ENCODE measurements around the gene MAST4. TPM values are rescaled to one million over a fixed set of nuclear protein-coding genes. Genes with fewer than 3 reads are reported as not detected.

The MAST4 gene
- total RNA-seq, 1 donor from 2014 or later: 56.9 TPM

DNA sequence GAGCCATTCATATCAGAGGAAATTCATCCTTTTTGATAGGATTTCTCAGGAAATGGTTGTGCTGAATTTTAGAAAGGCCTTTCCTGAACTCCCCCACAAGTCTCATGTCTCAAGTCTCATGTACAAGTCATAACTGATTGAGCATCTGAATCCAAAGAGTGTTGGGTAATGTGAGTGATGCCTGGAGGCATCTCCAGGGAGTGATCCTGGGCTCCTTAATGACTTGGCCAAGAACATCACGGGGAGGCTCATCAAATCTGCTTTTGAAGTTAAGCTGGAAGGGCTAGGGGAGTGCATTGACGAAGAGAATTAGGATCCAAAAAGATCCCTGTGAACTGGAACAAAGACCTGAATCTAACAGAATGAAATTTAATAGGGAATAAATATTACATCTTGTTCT lies 79.2 kb downstream of the MAST4 start:
- Histone ChIP-seq H3K4me1 (no peaks in the 10 kb centered on the region), H3K27ac (no peak overlapping the region), H3K27me3 (ENCODE audit: low read depth) (no peaks in the 10 kb centered on the region), H3K9me3 (no peaks in the 10 kb centered on the region), H3K4me3 (no peak overlapping the region), H3K36me3 (no peaks in the 10 kb centered on the region)
- DNase-seq: no peak
- no peak for ATAC-seq
- intact Hi-C loops (cut with DNase I): no loop called here
- TF ChIP-seq, protein P1, sequence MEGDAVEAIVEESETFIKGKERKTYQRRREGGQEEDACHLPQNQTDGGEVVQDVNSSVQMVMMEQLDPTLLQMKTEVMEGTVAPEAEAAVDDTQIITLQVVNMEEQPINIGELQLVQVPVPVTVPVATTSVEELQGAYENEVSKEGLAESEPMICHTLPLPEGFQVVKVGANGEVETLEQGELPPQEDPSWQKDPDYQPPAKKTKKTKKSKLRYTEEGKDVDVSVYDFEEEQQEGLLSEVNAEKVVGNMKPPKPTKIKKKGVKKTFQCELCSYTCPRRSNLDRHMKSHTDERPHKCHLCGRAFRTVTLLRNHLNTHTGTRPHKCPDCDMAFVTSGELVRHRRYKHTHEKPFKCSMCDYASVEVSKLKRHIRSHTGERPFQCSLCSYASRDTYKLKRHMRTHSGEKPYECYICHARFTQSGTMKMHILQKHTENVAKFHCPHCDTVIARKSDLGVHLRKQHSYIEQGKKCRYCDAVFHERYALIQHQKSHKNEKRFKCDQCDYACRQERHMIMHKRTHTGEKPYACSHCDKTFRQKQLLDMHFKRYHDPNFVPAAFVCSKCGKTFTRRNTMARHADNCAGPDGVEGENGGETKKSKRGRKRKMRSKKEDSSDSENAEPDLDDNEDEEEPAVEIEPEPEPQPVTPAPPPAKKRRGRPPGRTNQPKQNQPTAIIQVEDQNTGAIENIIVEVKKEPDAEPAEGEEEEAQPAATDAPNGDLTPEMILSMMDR (IDR thresholded peaks at IDR 0.05): no peak

- DNase-seq (no peak), ATAC-seq (no peak)
- Histone ChIP-seq H3K4me3 (no peak overlapping the region), H3K27me3 (ENCODE audit: low read depth) (no peaks in the 10 kb centered on the region), H3K9me3 (no peaks in the 10 kb centered on the region), H3K4me1 (no peaks in the 10 kb centered on the region), H3K27ac (no peak overlapping the region), H3K36me3 (no peaks in the 10 kb centered on the region)
- intact Hi-C loops (cut with DNase I): no loop called here
- TF ChIP-seq, protein P1 (IDR thresholded peaks at IDR 0.05): no peak
Measured at GRCh38 chr5:66680221-66680620, 84.0 kb downstream of the MAST4 start.

GRCh38 chr5:66680804-66681203 lies 84.6 kb downstream of the MAST4 start:
- no peak overlapping the region for H3K4me3 ChIP-seq
- peak in 1 of 2 donors; percentile 17 for ATAC-seq
- no peak overlapping the region for H3K27ac ChIP-seq
- intact Hi-C loops (cut with DNase I): no loop called here
- no peaks in the 10 kb centered on the region for H3K4me1 ChIP-seq
- H3K36me3 ChIP-seq: no peaks in the 10 kb centered on the region
- TF ChIP-seq, protein P1 (IDR thresholded peaks at IDR 0.05): peak; percentile 21
- H3K9me3 ChIP-seq: no peaks in the 10 kb centered on the region
- H3K27me3 ChIP-seq (ENCODE audit: low read depth): no peaks in the 10 kb centered on the region
- DNase-seq: no peak

DNA sequence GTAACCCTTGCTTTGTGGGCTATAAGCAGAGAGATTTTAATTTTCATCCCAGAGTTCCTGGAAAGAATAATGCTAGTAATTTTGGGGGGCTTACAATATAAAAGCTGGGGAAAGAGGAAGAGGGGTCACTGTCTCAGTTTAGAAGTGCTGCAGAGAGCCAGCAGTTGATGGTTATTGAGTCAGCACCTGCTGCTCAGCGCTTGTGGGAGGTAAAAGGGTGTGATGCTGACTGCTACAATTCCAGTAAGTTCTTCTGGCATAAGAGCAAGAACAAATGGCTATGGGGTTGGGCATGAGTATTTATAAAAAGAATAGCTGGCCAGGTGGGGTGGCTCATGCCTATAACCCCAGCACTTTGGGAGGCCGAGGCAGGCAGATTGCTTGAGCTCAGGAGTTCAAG lies 88.5 kb downstream of the MAST4 start:
- DNase-seq (no peak), ATAC-seq (no peak)
- Histone ChIP-seq H3K9me3 (no peaks in the 10 kb centered on the region), H3K36me3 (no peaks in the 10 kb centered on the region), H3K27ac (no peak overlapping the region), H3K4me1 (no peaks in the 10 kb centered on the region), H3K27me3 (ENCODE audit: low read depth) (no peaks in the 10 kb centered on the region), H3K4me3 (no peak overlapping the region)
- intact Hi-C loops (cut with DNase I): no loop called here
- TF ChIP-seq, protein P1 (IDR thresholded peaks at IDR 0.05): no peak

- DNase-seq: no peak
- Histone ChIP-seq H3K4me3 (no peak overlapping the region), H3K36me3 (no peaks in the 10 kb centered on the region), H3K27me3 (ENCODE audit: low read depth) (no peaks in the 10 kb centered on the region), H3K27ac (no peak overlapping the region), H3K9me3 (no peaks in the 10 kb centered on the region), H3K4me1 (no peaks in the 10 kb centered on the region)
- intact Hi-C loops (cut with DNase I): no loop called here
- TF ChIP-seq, protein P1 (IDR thresholded peaks at IDR 0.05): no peak
- ATAC-seq: no peak
Measured at GRCh38 chr5:66689522-66690220, 93.5 kb downstream of the MAST4 start.
